GM23248 (cell line): ENCODE results near the gene TMBIM4.

Experiments used
- EZH2 ChIP-seq: fragments of 200-600 bp; sonication (generic); IDR thresholded peaks from 2 replicates; pipeline ENCODE4 v1.6.1; 2018; ENCODE audit warnings: antibody characterized with exemption, mild to moderate bottlenecking; ENCODE audit not compliant: insufficient read depth, poor library complexity, severe bottlenecking
- EZH2phosphoT487 ChIP-seq: fragments of 200-600 bp; sonication (generic); IDR thresholded peaks from 2 replicates; pipeline ENCODE4 v1.6.1; 2018; ENCODE audit warnings: antibody characterized with exemption, moderate library complexity, mild to moderate bottlenecking, low read depth; ENCODE audit not compliant: insufficient read depth

GRCh38 chr12:66119870-66120241 lies 49.9 kb downstream of the TMBIM4 start:
- TF ChIP-seq EZH2, result no peak
- TF ChIP-seq EZH2phosphoT487, result no peak
